ENCODE measurements around the gene RASGRF2. TPM values are rescaled to one million over a fixed set of nuclear protein-coding genes. Genes with fewer than 3 reads are reported as not detected.

The RASGRF2 gene
- polyA plus RNA-seq, 1 donor from 2014 or later, result 0.42 TPM

DNA sequence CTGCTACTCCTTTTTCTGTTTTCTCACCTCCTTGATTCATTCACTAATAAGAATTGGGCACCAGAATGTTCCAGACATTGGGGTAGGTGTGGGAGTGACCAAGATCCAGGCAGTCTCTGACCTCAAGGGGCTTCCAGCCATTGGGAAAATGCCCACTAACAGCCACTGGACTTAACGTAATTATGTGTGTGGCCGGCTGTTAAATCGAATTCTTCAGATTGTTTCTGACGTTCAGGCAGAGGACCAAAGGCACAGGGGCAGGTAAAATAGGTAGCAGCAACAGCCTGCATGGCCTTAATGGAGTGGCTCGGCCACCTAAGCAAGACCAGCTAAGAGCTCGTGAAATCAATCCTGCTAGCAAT, 224.6 kb downstream of the RASGRF2 start:
- Histone ChIP-seq H3K27ac (ENCODE audit: low read length) (no peak overlapping the region), H3K4me2 (ENCODE audit: low read length) (no peak overlapping the region), H3K4me3 (ENCODE audit: low read length) (no peak overlapping the region), H3K27me3 (ENCODE audit: insufficient read depth, low read depth, low read length) (no peaks in the 10 kb centered on the region), H3F3A (ENCODE audit: insufficient read depth, low read length, poor library complexity, severe bottlenecking) (peaks cover 5% of the 10 kb centered on the region), H3K36me3 (ENCODE audit: insufficient read depth, low read length) (no peaks in the 10 kb centered on the region), H4K20me1 (ENCODE audit: insufficient read depth) (no peaks in the 10 kb centered on the region), H3K9me3 (ENCODE audit: low read length) (no peaks in the 10 kb centered on the region), H2AFZ (ENCODE audit: low read depth, low read length) (no peak overlapping the region), H3K9me2 (ENCODE audit: insufficient read depth, low read length) (no peaks in the 10 kb centered on the region), H3K9ac (ENCODE audit: low read length) (no peak overlapping the region), H3K79me2 (replicated peaks; ENCODE audit: insufficient read depth, low read length) (no peaks in the 10 kb centered on the region)
- TF ChIP-seq RAD21 (conservative IDR thresholded peaks at IDR 0.05), result no peak
- no peak for TF ChIP-seq REST (IDR thresholded peaks at IDR 0.05; ENCODE audit: borderline replicate concordance)
- TF ChIP-seq POLR2AphosphoS5 (IDR thresholded peaks at IDR 0.05), result no peak
- TF ChIP-seq SMC3 (conservative IDR thresholded peaks at IDR 0.05; ENCODE audit: poor library complexity), result no peak
- no peak for TF ChIP-seq EZH2 (IDR thresholded peaks at IDR 0.05; ENCODE audit: borderline replicate concordance, insufficient read depth, low read length, poor library complexity, severe bottlenecking)
- no peak for TF ChIP-seq EP300 (conservative IDR thresholded peaks at IDR 0.05; ENCODE audit: poor library complexity, severe bottlenecking)
- TF ChIP-seq MXI1 (conservative IDR thresholded peaks at IDR 0.05; ENCODE audit: poor library complexity, severe bottlenecking), result no peak
- TF ChIP-seq, protein P1, sequence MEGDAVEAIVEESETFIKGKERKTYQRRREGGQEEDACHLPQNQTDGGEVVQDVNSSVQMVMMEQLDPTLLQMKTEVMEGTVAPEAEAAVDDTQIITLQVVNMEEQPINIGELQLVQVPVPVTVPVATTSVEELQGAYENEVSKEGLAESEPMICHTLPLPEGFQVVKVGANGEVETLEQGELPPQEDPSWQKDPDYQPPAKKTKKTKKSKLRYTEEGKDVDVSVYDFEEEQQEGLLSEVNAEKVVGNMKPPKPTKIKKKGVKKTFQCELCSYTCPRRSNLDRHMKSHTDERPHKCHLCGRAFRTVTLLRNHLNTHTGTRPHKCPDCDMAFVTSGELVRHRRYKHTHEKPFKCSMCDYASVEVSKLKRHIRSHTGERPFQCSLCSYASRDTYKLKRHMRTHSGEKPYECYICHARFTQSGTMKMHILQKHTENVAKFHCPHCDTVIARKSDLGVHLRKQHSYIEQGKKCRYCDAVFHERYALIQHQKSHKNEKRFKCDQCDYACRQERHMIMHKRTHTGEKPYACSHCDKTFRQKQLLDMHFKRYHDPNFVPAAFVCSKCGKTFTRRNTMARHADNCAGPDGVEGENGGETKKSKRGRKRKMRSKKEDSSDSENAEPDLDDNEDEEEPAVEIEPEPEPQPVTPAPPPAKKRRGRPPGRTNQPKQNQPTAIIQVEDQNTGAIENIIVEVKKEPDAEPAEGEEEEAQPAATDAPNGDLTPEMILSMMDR (IDR thresholded peaks at IDR 0.05; ENCODE audit: poor library complexity, severe bottlenecking), result no peak
- TF ChIP-seq TAF1 (IDR thresholded peaks at IDR 0.05; ENCODE audit: low read depth), result no peak

DNA sequence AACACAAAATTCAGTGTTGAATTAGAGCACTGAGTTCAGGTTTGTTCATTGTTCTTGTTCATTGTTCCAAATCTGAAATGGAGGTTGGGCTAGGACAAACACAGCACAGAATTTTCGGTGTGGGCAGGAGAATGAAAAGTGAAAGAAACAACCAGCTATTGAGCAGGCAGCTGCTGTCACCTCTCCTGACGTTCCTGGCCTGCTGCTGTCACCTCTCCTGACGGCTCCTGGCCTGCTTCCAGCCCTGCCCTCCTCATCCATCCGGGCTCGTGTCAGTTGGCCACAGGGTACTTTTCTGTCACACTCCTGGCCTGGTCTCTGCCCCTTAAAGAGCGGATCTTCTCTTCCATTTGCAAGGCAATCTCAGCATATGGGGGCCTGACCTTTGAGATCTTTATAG, 227.7 kb downstream of the RASGRF2 start:
- H3K9ac ChIP-seq (ENCODE audit: low read length), result no peak overlapping the region
- no peaks in the 10 kb centered on the region for H4K20me1 ChIP-seq (ENCODE audit: insufficient read depth)
- no peaks in the 10 kb centered on the region for H3K9me3 ChIP-seq (ENCODE audit: low read length)
- no peaks in the 10 kb centered on the region for H3K9me2 ChIP-seq (ENCODE audit: insufficient read depth, low read length)
- no peak for TF ChIP-seq RAD21 (conservative IDR thresholded peaks at IDR 0.05)
- TF ChIP-seq REST (IDR thresholded peaks at IDR 0.05; ENCODE audit: borderline replicate concordance), result no peak
- no peak for TF ChIP-seq SMC3 (conservative IDR thresholded peaks at IDR 0.05; ENCODE audit: poor library complexity)
- no peak for TF ChIP-seq POLR2AphosphoS5 (IDR thresholded peaks at IDR 0.05)
- no peak for TF ChIP-seq EZH2 (IDR thresholded peaks at IDR 0.05; ENCODE audit: borderline replicate concordance, insufficient read depth, low read length, poor library complexity, severe bottlenecking)
- TF ChIP-seq TAF1 (IDR thresholded peaks at IDR 0.05; ENCODE audit: low read depth), result no peak
- TF ChIP-seq, protein P1 (IDR thresholded peaks at IDR 0.05; ENCODE audit: poor library complexity, severe bottlenecking), result no peak
- TF ChIP-seq EP300 (conservative IDR thresholded peaks at IDR 0.05; ENCODE audit: poor library complexity, severe bottlenecking), result no peak
- TF ChIP-seq MXI1 (conservative IDR thresholded peaks at IDR 0.05; ENCODE audit: poor library complexity, severe bottlenecking), result no peak
- H3K36me3 ChIP-seq (ENCODE audit: insufficient read depth, low read length), result no peaks in the 10 kb centered on the region
- no peak overlapping the region for H2AFZ ChIP-seq (ENCODE audit: low read depth, low read length)
- no peak overlapping the region for H3K27ac ChIP-seq (ENCODE audit: low read length)
- no peak overlapping the region for H3K4me3 ChIP-seq (ENCODE audit: low read length)
- peaks cover 5% of the 10 kb centered on the region for H3F3A ChIP-seq (ENCODE audit: insufficient read depth, low read length, poor library complexity, severe bottlenecking)
- H3K4me2 ChIP-seq (ENCODE audit: low read length), result no peak overlapping the region
- H3K79me2 ChIP-seq (replicated peaks; ENCODE audit: insufficient read depth, low read length), result no peaks in the 10 kb centered on the region
- H3K27me3 ChIP-seq (ENCODE audit: insufficient read depth, low read depth, low read length), result no peaks in the 10 kb centered on the region
